Kidney tubule cell (primary cell): Measurements from ENCODE around the gene TRAK1.
"Not testable (repeated sequence)": the region's sequence is repeated elsewhere in the genome, so short reads cannot be mapped to it uniquely, and the experiment has no call there.

Experiments used
- DNase-seq: peaks from one replicate; pipeline ENCODE4 v3.0.0-alpha.2; 2018; ENCODE audit warnings: low spot score

Gene TRAK1

GRCh38 chr3:42096796-42097565, 5.8 kb downstream of the TRAK1 start:
- DNase-seq: peak; percentile 43

GRCh38 chr3:42097566-42097946, 6.4 kb downstream of the TRAK1 start:
- no peak for DNase-seq

- no peak for DNase-seq
Observed at GRCh38 chr3:42098171-42098570, 7.0 kb downstream of the TRAK1 start.

GRCh38 chr3:42099020-42099765, 8.0 kb downstream of the TRAK1 start:
- no peak for DNase-seq

GRCh38 chr3:42101048-42101447, 9.9 kb downstream of the TRAK1 start:
- DNase-seq: peak; percentile 73

- DNase-seq: no peak
Observed at GRCh38 chr3:42101481-42101880, 10.3 kb downstream of the TRAK1 start.

GRCh38 chr3:42102571-42102970, 11.4 kb downstream of the TRAK1 start:
- no peak for DNase-seq

- not testable (repeated sequence) for DNase-seq
Observed at GRCh38 chr3:42103921-42104665, 12.9 kb downstream of the TRAK1 start.

GRCh38 chr3:42105994-42106393, 14.8 kb downstream of the TRAK1 start:
- not testable (repeated sequence) for DNase-seq

GRCh38 chr3:42106646-42107045, 15.5 kb downstream of the TRAK1 start:
- no peak for DNase-seq

GRCh38 chr3:42110631-42111030, 19.5 kb downstream of the TRAK1 start:
- DNase-seq: no peak

GRCh38 chr3:42114130-42114725, 23.1 kb downstream of the TRAK1 start:
- DNase-seq: no peak

- peak; percentile 50 for DNase-seq
Observed at GRCh38 chr3:42115215-42115614, 24.1 kb downstream of the TRAK1 start.

- DNase-seq: no peak
Observed at GRCh38 chr3:42115946-42116345, 24.8 kb downstream of the TRAK1 start.

- peak; percentile 70 for DNase-seq
Observed at GRCh38 chr3:42116466-42116865, 25.3 kb downstream of the TRAK1 start.

- DNase-seq: peak; percentile 84
Observed at GRCh38 chr3:42117175-42118008, 26.2 kb downstream of the TRAK1 start.

GRCh38 chr3:42118762-42119361, 27.7 kb downstream of the TRAK1 start:
- peak; percentile 77 for DNase-seq

- DNase-seq: peak; percentile 37
Observed at GRCh38 chr3:42119561-42120355, 28.6 kb downstream of the TRAK1 start.

GRCh38 chr3:42120866-42121265, 29.7 kb downstream of the TRAK1 start:
- DNase-seq: peak; percentile 91
